Thyroid gland (tissue), 4 donors: ENCODE data around the gene SIRPA.

ENCODE experiments used
- POLR2A ChIP-seq, 2 donors: fragments of 450-650 bp; IDR thresholded peaks; one replicate each; pipeline ENCODE4 v1.6.1; 2017; ENCODE audit warnings: antibody characterized with exemption in 2 of 2, mild to moderate bottlenecking in 2 of 2, moderate library complexity in 1 of 2
- TF ChIP-seq, protein P1 (sequence below), 6 experiments: fragments of 200-600 bp in 3 of 6; fragments of 450-650 bp in 3 of 6; sonication (generic) in 3 of 6; IDR thresholded peaks; one replicate each; pipeline ENCODE4 v1.5.1; 2016 to 2019; ENCODE audit warnings: antibody characterized with exemption in 6 of 6, mild to moderate bottlenecking in 2 of 6, inconsistent platforms in 1 of 6, moderate library complexity in 1 of 6

DNA sequence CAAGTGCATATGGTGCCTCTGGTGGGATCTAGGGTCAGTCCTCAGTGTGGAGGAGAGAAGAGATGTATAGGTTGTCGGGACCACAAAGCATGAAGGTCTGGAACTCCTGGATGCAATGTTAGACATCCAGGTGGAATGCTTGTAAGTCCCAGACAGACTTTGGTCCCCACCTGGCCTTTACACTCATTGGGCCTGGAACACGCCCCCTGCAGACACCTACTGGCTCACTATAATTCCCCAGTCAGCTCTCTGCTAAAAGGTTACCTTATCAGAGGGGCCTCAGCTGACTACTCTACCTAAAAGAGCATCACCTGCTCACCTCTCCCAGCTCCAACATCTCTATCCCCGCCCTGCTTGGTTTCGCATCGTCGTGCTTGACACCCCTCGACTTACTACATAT, 41.7 kb upstream of the SIRPA start:
- TF ChIP-seq, protein P1, sequence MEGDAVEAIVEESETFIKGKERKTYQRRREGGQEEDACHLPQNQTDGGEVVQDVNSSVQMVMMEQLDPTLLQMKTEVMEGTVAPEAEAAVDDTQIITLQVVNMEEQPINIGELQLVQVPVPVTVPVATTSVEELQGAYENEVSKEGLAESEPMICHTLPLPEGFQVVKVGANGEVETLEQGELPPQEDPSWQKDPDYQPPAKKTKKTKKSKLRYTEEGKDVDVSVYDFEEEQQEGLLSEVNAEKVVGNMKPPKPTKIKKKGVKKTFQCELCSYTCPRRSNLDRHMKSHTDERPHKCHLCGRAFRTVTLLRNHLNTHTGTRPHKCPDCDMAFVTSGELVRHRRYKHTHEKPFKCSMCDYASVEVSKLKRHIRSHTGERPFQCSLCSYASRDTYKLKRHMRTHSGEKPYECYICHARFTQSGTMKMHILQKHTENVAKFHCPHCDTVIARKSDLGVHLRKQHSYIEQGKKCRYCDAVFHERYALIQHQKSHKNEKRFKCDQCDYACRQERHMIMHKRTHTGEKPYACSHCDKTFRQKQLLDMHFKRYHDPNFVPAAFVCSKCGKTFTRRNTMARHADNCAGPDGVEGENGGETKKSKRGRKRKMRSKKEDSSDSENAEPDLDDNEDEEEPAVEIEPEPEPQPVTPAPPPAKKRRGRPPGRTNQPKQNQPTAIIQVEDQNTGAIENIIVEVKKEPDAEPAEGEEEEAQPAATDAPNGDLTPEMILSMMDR (IDR thresholded peaks at IDR 0.05): no peak
- no peak for TF ChIP-seq POLR2A (IDR thresholded peaks at IDR 0.05)
